ENCODE results near the gene NAMPT.
"Not testable (repeated sequence)": the region's sequence is repeated elsewhere in the genome, so short reads cannot be mapped to it uniquely, and the experiment has no call there.

NAMPT gene

DNA sequence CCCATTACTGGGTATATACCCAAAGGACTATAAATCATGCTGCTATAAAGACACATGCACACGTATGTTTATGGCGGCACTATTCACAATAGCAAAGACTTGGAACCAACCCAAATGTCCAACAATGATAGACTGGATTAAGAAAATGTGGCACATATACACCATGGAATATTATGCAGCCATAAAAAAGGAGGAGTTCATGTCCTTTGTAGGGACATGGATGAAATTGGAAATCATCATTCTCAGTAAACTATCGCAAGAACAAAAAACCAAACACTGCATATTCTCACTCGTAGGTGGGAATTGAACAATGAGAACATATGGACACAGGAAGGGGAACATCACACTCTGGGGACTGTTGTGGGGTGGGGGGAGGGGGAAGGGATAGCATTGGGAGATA, 13.8 kb upstream of the NAMPT start:
- not testable (repeated sequence) for FAIRE-seq

DNA sequence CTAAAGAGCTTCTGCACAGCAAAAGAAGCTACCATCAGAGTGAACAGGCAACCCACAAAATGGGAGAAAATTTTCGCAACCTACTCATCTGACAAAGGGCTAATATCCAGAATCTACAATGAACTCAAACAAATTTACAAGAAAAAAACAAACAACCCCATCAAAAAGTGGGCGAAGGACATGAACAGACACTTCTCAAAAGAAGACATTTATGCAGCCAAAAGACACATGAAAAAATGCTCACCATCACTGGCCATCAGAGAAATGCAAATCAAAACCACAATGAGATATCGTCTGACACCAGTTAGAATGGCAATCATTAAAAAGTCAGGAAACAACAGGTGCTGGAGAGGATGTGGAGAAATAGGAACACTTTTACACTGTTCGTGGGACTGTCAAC, 13.4 kb upstream of the NAMPT start:
- not testable (repeated sequence) for FAIRE-seq

DNA sequence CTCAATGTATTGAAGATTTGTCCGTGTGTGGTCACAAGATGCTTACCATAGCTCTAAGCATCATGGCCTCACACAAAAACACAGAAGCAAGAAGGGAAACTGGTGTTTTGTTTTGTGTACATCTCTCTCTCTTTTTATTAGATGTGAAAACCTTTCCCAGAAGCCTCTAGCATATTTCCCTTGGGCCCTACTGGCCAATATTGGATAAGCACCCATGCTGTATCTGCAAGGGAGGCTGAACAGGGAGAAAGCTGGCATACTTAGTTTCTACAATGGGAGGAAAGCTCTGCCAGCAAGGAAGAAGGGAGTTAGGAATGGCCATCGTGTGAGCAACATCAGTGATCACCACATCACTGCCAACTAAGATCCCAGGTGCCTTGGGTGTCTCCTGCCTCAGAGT, 9.6 kb upstream of the NAMPT start:
- FAIRE-seq = no peak

DNA sequence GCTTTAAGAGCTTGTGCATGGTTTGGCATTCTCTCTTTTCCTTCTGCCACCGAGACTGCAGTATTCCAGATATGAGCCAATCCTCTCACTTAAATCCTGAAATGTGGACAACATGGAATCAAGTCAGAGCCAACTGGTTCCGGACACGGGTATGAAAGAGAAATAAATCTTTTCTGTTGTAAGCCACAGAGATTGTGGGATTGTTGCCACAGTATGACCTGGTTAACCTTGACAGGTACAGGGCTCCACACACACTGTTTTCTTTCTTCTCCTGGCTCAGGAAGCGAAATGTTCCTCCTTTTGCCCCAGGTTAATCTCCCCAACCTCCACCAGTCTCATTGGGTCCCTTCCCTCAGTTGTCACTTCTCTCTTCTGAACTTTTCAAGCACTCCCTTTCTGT, 6.5 kb upstream of the NAMPT start:
- FAIRE-seq = no peak

DNA sequence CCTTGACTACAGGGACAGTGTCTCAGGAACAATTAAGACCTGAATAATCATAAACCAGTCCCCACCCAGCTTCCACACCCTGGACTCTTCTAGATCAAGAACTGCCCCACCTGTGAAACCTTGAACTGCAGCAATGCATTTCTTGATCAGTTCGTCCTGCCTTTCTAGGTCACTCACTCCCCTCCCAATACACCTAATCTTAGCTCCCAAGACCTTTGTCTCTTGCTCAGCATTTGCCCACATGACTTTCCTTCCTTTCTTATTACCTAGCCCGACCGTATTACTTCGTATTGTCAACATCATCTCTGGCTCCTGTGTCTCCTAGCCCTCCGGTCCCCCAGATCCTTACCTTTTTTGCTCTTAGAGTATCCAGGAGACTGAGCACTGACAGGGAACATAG, 5.5 kb upstream of the NAMPT start:
- FAIRE-seq = no peak

DNA sequence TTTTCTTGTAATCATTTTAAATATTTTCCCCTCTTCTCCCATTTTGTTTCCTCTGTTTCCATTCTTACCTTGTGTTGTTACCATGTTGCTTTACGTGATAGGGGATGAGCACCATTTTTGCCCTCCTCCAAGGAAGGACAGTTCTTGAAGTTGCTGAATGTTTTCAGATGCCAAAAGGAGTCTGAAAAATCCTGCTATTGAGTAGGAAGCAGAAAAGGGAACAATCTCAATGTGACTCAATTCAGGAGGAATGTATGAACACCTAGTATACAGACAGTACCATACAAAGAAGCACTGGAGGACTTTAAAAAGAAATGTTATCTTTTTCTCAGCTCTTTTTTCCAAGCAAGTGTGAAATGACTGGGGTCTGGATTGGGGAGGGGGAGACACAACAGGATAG, 5.1 kb upstream of the NAMPT start:
- FAIRE-seq = no peak

DNA sequence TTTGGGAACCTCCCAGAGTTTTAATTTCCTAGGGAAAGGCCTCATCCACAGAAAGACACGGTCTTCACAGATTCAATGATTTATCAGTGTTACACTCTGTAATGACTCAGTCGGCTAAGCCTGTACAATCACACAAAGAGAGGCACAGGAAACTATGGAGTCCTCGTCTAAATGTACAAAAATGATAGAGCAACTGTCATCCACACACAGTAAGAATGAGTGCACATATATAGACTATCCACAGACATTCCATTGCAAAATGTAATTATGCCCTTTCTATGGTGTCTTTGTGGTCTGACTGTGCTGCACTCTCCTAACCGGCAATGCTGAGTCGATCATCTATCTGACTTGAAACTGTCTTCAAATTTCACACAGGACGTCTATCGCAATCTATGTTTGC, 3.5 kb upstream of the NAMPT start:
- no peak for FAIRE-seq

DNA sequence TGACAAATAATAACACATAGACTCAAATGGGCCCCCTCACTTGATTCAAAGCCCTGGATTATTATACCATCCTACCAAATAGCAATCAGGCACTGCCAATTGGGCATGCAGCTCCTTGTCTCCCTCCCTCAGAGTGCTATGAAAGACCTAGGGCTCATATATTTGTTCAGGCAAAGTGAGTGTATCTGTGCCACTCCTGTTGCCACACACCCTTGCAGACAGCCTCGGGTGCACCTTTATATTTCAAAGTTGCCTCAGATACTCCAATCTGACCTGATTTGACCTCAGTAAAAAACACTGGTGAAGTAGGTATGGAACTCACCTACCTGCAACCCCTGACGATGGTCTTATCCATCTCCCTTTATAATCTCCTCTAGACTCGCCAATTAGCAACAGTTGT, 3.0 kb upstream of the NAMPT start:
- FAIRE-seq = no peak

DNA sequence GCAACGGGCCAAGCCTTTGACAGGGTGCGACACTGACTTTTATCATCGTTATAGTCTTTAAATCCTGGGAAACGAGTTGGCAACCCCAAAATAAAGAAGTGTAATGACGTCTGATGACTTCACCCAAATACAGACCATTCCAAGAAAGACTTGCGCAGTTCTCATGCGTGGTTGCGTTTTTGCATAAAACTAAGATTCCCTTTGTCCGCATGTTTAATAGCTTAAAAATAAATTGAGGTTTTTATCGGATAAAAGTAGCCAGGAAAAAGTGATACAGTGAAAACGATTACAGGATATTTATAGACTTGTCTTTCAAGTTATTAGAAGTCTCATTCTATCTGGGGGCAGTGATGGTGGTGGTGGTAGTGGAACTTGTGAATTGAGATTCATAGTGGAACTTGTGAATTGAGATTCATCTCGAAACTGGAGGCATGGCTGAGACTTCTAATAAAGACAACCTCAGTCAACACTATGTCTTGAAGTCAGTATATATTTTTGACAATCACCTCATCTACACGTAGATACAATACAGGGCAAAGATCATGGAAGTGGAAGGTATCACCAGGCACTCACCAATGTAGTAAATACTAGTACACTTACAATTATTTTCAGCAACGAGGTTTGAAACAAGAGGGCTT, 1.2 kb upstream of the NAMPT start:
- no peak for FAIRE-seq

DNA sequence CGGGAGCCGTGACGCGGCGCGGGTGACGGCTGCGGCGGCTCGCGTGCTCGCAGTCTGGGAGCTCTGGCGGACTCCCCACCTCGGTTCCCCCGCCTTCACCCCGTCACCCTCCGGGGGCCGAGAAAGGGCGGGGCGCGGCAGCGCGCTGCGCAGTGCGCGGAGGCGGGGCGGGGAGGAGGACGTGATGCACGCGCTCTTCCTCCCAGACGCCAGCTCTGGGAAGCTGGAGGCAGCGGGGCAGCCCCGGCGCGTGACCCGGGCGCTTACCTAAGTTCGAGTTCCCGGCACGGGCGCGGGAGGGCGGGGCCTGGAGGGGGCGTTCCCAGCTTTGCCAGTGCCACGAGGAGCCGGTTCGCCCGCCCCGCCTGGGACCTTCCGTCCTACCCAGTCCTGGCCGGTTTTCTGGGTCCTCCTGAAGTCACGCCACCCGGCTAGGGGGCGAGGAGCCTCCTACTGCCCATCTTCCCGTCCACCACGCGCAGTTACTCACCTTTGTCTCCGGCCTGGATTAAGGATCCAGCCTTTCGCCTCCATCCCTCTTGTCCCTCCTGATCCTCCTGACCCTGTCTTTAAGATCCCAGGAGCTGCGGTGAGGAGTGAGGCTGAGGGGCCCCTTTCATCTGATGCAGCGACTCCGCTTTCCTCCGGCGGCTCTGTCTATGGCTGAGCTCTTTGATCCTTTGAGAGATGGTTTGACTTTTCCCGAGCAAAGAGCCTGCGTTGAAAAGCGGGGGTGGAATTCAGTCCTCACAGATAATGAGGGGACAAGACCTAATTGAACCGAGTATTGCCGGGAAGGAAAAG, 470 bp upstream of the NAMPT start:
- peak; percentile 78 for FAIRE-seq

DNA sequence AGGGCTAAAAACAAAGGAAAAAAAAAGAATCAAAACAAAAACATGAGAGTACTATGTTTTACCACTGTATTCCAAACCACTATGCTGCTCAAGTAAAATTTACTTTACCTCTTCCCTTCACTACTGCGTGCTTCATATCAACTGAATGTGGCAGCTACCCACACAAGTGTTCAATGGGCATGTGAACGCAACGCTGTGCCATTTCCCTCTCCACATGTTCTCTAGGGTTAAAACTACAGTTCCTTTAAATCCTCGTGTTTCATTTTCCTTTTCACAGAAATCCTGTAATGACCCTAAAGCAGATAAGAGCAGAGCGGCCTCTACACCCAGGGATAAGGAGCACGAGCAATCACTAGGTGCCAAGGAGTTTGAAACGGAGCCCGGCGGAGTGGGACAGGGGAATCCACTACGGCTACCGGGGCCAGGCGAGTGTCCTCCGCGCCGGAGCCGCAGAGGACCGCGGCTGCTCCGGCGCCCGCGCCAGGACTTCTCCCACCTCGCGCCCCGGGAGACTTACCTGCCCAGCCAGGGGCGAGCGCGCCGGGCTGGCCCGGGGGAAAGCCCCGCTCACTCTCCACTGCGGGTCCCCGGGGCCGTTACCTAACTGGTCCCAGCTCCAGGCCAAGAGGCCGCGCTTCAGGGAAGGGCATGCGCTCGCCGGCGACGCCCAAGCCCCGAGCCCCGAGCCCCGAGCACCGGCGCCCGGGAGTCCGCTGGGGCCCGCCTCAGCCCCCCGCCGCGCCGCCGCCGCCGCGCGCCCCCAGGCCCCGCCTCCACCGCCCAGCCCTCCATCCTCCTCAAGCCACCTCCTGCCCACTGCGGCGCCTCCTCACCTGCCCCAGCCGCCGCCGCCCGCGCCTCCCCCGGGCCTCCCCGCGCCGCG, 711 bp downstream of the NAMPT start:
- FAIRE-seq = peak; percentile 39

DNA sequence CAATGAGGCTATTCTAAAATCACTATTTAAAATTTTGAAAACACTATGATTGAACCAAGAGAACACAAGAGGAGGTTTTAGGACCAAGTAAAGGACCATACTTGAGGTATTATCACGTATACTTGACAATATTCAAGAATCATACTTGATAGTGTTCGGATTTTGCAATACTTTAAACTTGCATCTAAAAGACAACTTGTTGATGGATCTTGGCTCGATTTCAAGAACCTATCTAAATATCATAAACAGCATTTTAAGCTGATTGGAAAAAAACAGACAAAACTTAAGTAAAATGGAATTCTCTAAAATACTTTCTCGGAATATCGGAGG, 1.3 kb downstream of the NAMPT start:
- FAIRE-seq = no peak

DNA sequence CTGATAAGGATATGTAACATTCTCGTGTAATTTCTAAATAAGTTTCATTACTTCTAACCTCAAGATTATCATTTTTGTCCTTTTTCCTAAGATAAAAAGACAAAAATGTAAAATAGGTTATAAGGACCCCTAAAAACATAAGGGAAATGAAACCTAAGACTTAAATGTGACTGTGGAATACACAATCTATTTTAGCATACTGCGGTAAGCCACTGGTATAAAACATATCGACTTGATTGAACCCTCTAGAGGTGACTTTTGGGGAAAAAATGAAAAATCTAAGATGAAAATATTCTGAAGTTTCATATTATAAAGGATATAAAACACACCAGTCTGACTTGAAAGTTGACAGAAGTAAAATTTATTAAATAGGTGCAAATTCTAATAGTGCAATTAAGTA, 1.9 kb downstream of the NAMPT start:
- FAIRE-seq = peak; percentile 23

DNA sequence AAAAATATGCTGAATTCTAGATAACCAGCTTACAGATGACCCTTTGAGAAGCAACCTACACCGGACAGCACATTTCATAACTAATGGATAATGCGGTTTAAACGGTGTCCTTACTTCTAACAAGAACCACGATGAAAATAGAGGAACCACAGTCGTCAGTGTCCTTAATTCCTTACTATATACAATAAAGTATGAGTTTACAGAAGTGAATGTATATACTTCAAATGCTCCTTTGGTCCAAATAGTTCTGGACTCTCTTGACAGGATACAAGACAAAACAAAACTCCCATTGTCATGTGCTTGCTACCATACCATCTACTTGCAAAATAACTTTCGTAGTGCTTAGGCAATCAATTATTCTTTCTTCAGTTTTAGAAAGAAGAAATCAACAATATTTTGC, 2.4 kb downstream of the NAMPT start:
- no peak for FAIRE-seq

DNA sequence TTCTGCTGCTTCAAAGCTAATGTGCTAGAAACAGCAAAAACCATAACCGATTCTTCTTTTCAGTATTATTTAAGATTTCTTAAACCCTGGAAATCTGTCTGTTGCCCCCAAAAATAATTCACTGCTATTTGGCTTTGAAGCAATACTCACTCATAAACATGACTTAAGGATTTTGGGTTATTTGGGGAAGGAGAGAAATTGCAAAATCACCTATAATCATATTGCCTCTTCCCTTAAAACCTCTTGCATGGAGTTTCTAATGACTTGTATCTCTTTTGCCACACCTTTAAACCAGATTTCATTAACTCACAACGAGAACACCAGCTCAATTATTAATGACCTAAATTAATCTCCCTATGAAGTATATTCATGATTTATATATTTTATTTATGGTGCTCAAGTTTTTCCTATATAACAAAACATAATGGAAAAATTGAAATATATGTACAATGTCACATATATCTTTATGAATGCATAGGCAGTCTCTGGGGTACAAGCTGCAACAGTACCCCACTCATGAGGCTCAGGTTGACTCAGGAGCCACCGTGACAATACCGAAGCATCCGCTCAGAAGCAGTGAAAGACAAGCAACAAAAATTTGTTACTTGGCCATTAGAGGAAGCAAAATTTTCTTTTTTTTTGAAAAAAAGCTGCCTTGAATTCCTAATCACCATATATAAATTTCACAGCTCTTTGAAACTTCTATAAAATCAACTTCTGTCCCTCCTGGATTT, 3.0 kb downstream of the NAMPT start:
- FAIRE-seq = no peak

DNA sequence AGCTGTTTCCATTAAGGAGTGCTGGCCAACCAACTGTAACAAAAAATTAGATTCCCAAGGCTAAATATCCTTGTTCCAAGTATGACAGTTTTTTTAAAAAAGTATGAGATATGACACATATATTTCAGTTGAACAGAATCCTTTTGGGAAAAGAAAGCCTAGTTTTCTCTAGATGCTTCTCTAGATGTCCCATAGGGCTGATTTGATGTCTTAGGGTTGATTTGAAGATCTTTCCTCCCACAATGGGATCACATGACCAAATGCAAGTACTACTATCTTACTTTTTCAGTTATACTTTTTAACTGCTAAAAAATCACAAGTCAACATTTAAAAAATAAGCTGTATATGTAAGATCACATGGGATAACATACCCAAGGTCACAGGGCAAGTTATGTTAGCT, 3.7 kb downstream of the NAMPT start:
- FAIRE-seq = no peak

DNA sequence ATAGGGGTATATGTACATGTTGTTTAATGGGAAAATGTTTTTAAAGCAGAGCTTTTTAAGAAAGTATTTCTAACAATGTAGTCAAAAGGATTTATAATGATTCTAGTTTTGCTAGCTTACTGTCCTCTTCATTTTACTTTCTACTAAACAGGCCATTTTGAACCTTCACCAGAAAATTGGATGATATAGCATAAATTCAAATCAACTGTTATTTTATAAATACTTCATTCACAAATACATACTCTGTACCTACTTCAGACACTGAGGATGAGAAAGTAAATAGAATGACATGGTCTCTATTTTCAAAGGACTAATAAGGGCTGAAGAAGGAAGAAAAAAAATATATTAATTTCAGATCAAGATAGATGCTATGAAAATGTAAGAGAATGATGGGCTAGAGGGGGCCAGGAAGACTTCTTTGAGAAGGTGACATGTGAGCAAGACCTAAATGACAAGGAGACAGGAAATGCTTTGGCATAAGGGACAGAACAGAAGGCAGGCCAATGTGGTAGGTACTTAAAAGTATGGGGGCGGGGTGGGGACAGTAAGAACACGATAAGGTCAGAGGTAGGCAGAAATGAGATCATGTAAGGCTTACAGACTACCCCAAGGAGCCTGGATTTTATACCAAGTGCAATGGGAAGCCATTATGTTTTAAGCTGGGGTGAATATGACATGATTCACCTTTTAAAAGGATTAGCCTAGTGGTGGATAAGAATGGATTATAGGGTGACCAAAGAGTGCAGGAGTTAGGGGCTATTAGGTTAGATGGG, 5.2 kb downstream of the NAMPT start:
- no peak for FAIRE-seq

DNA sequence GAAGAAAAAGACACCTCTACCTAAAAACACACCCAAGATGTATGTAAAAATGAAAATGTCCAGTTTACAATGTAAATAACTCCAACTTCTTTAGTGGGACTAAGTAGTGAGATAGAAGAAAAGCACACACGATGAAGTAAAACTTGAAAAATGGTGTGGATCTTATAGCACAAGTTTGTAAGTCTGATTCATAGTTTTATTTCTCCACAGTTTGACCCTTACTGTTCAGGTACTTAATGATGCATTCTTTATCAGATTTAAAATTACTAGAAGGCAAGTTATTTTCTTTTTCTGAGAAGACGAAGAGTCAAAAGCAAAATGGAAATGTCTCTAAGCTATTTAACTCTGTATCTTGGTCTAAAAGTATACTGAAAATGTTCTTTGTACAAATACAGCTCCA, 6.1 kb downstream of the NAMPT start:
- no peak for FAIRE-seq

DNA sequence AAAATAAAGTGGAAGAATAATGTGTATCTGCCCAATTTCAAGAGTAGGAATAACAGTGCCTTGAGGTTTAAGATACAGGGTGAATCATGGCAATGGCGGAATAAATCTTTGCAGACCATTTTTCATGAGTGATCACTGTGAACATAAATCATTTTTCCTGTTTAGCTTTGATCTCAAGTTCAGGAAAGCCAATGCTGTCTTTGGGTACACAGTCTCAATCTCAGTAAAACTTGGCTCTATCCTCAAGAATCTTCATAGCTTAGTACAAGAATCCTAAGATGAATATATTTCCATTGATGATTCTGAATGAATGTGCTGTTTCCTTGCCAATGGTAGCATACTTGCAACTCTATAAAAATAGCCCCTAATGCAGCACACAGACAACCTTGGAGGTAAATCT, 6.8 kb downstream of the NAMPT start:
- FAIRE-seq = no peak

DNA sequence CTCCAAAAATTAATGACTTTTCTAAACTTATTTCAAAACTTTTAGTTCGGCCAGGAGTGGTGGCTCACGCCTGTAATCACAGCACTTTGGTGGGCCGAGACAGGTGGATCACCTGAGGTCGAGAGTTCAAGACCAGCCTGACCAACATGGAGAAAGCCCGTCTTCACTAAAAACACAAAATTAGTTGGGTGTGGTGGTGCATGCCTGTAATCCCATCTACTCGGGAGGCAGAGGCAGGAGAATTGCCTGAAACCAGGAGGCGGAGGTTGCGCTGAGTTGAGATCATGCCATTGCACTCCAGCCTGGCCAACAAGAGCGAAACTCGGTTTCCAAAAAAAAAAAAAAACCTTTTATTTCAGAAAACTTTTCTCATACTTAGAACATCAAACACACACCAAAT, 8.3 kb downstream of the NAMPT start:
- FAIRE-seq = no peak

DNA sequence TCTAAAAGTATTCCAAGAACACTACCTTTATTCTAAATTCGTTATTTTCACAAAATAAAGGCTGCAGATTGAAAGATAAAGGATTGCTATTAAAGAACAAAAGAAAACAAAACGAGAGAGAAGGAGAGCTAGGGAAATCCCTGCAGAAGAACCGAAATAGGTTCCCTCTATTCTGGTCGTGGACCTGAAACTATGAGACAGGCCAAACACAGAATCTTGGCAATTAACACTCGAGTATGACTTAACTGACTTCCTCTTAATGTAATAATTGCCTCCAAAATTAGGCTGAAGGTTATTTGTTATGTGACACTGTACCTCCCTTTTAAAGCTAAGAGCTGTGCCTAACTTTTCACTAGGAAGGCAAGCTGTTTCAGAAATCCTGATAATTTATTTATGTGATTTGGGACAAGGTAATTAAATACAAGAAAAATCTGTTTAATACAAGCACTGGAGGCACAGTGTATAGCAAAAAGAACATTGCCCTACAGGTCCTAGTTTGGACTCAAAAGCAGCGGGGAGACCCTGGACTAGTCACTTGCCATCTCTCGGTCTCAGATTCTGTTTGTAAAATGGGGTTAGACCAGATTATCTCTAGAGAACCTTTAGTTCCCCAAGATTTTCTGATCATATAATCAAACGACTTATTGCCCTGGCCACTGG, 11.6 kb downstream of the NAMPT start:
- FAIRE-seq = no peak

All from G401.6 (cell line).